ENCODE results near the gene THBS2. TPM values are rescaled to one million over a fixed set of nuclear protein-coding genes. Genes with fewer than 3 reads are reported as not detected.
"Not testable (repeated sequence)": the region's sequence is repeated elsewhere in the genome, so short reads cannot be mapped to it uniquely, and the experiment has no call there.

THBS2 gene
- total RNA-seq, 1 experiment from 2014 or later: not detected

DNA sequence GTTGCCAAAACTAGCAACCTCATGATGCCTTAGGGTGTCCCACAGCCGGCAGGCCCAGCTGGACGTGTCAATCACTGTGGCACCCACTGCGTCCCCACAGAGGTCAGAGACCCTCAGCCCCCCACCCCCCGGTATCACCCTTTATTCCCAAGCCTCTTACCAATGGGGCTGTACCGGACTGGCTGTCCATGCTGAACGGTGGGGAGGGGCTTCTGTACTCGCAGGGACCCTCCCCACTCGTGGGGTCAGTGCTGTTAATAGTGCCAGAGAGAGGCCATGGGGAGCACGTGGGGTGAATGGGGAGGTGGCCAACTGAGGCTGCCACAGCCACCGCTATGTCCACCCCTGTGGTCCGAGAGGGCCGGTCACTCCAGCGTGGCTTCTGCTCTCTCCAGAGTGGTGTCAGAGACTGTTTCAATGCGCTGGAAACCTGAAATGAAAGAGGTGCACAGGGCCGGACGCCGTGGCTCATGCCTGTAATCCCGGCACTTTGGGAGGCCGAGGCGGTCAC is 68.6 kb downstream of the THBS2 start:
- intact Hi-C loops (cut with micrococcal nuclease; ENCODE audit: unreplicated experiment): no loop called here
- CTCF ChIA-PET: no interaction called here

DNA sequence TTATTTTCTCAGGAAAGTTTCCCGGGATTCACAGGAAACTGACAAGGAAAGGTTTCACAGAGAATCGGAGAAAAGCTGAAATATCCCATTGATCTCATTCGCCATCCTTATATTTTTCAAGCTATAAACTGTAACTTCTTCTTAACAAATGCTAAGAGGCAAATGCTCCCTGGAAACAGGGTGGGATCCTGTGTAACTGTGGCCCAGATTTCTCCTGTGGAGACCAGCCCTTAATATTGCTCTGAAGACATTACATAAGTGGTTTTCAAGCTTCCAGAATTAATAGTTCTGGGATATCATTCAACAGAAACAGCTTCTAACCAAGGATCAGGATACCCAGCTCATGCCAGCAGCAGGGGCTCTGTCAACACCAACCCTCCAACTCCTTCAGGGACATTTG is 69.2 kb downstream of the THBS2 start:
- TF ChIP-seq, protein P1, sequence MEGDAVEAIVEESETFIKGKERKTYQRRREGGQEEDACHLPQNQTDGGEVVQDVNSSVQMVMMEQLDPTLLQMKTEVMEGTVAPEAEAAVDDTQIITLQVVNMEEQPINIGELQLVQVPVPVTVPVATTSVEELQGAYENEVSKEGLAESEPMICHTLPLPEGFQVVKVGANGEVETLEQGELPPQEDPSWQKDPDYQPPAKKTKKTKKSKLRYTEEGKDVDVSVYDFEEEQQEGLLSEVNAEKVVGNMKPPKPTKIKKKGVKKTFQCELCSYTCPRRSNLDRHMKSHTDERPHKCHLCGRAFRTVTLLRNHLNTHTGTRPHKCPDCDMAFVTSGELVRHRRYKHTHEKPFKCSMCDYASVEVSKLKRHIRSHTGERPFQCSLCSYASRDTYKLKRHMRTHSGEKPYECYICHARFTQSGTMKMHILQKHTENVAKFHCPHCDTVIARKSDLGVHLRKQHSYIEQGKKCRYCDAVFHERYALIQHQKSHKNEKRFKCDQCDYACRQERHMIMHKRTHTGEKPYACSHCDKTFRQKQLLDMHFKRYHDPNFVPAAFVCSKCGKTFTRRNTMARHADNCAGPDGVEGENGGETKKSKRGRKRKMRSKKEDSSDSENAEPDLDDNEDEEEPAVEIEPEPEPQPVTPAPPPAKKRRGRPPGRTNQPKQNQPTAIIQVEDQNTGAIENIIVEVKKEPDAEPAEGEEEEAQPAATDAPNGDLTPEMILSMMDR (conservative IDR thresholded peaks at IDR 0.05): no peak
- TF ChIP-seq EZH2 (IDR thresholded peaks at IDR 0.05; ENCODE audit: low read depth): no peak
- H3K4me1 ChIP-seq (replicated peaks; ENCODE audit: insufficient read depth): no peaks in the 10 kb centered on the region
- H3K27me3 ChIP-seq (ENCODE audit: insufficient read depth, low read depth): peaks cover 58% of the 10 kb centered on the region
- no peak overlapping the region for H2AFZ ChIP-seq
- no peaks in the 10 kb centered on the region for H3K79me2 ChIP-seq (ENCODE audit: low read depth)
- no TSS peak for BruUV-seq (replicated peaks)
- no peaks in the 10 kb centered on the region for H3F3A ChIP-seq (ENCODE audit: insufficient read depth, low read depth)
- H3K9me2 ChIP-seq (ENCODE audit: insufficient read depth): no peaks in the 10 kb centered on the region
- ChIA-PET CTCF (no interaction called here), POLR2A (ENCODE audit: unreplicated experiment) (no interaction called here)
- intact Hi-C loops (cut with micrococcal nuclease; ENCODE audit: unreplicated experiment): no loop called here
- no peak overlapping the region for H3K27ac ChIP-seq
- no peak overlapping the region for H3K4me2 ChIP-seq
- H3K9me3 ChIP-seq (ENCODE audit: insufficient read depth, low read depth): no peaks in the 10 kb centered on the region
- no peak overlapping the region for H3K4me3 ChIP-seq
- no peak for DNase-seq
- no peaks in the 10 kb centered on the region for H3K36me3 ChIP-seq (ENCODE audit: low read depth)
- H4K20me1 ChIP-seq (ENCODE audit: insufficient read depth): no peaks in the 10 kb centered on the region

More for the DNA sequence above, 68.6 kb downstream of the THBS2 start:
- no peak overlapping the region for H3K27ac ChIP-seq
- H3K4me2 ChIP-seq: no peak overlapping the region
- no peak overlapping the region for H2AFZ ChIP-seq
- H3K9me2 ChIP-seq (ENCODE audit: insufficient read depth): no peaks in the 10 kb centered on the region
- H3K4me1 ChIP-seq (replicated peaks; ENCODE audit: insufficient read depth): no peaks in the 10 kb centered on the region
- DNase-seq: no peak
- no TSS peak for BruUV-seq (replicated peaks)
- H3K4me3 ChIP-seq: no peak overlapping the region
- H4K20me1 ChIP-seq (ENCODE audit: insufficient read depth): no peaks in the 10 kb centered on the region
- H3F3A ChIP-seq (ENCODE audit: insufficient read depth, low read depth): no peaks in the 10 kb centered on the region
- no peak for TF ChIP-seq EZH2 (IDR thresholded peaks at IDR 0.05; ENCODE audit: low read depth)
- TF ChIP-seq, protein P1 (conservative IDR thresholded peaks at IDR 0.05): no peak
- POLR2A ChIA-PET (ENCODE audit: unreplicated experiment): no interaction called here
- H3K36me3 ChIP-seq (ENCODE audit: low read depth): no peaks in the 10 kb centered on the region
- H3K9me3 ChIP-seq (ENCODE audit: insufficient read depth, low read depth): no peaks in the 10 kb centered on the region
- H3K79me2 ChIP-seq (ENCODE audit: low read depth): no peaks in the 10 kb centered on the region
- peaks cover 64% of the 10 kb centered on the region for H3K27me3 ChIP-seq (ENCODE audit: insufficient read depth, low read depth)

DNA sequence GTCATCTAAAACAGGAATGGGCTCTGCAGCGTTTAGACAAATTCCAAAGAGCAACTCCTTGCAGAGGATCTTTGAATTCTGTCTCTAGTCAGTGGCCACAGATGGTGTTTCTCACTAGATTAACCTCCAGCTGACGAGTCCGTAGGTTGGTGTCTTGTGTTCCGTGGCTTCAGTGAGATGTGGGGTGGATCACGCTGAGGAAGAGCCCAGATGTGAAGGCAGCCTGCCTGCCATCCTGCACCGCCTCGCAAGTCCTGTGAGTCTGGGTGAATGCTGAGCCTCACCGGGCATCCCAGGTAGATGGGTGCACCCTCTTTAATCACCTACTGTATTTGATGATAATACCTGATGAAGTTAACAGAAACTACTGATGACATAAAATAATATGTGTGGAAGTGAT is 70.4 kb downstream of the THBS2 start:
- Histone ChIP-seq H3K79me2 (ENCODE audit: low read depth) (no peaks in the 10 kb centered on the region), H3F3A (ENCODE audit: insufficient read depth, low read depth) (no peaks in the 10 kb centered on the region), H3K36me3 (ENCODE audit: low read depth) (no peaks in the 10 kb centered on the region), H4K20me1 (ENCODE audit: insufficient read depth) (no peaks in the 10 kb centered on the region), H3K4me1 (replicated peaks; ENCODE audit: insufficient read depth) (no peaks in the 10 kb centered on the region), H2AFZ (no peak overlapping the region), H3K27me3 (ENCODE audit: insufficient read depth, low read depth) (peaks cover 51% of the 10 kb centered on the region), H3K9me2 (ENCODE audit: insufficient read depth) (no peaks in the 10 kb centered on the region), H3K9me3 (ENCODE audit: insufficient read depth, low read depth) (no peaks in the 10 kb centered on the region), H3K4me2 (no peak overlapping the region), H3K4me3 (no peak overlapping the region), H3K27ac (no peak overlapping the region)
- ChIA-PET CTCF (no interaction called here), POLR2A (ENCODE audit: unreplicated experiment) (no interaction called here)
- TF ChIP-seq, protein P1 (conservative IDR thresholded peaks at IDR 0.05): no peak
- no peak for TF ChIP-seq EZH2 (IDR thresholded peaks at IDR 0.05; ENCODE audit: low read depth)
- no TSS peak for BruUV-seq (replicated peaks)
- intact Hi-C loops (cut with micrococcal nuclease; ENCODE audit: unreplicated experiment): no loop called here
- no peak for DNase-seq

- H3K4me3 ChIP-seq; H3K9me3 ChIP-seq (ENCODE audit: insufficient read depth, low read depth); CTCF ChIA-PET; H3F3A ChIP-seq (ENCODE audit: insufficient read depth, low read depth); H2AFZ ChIP-seq; H3K79me2 ChIP-seq (ENCODE audit: low read depth); POLR2A ChIA-PET (ENCODE audit: unreplicated experiment); H4K20me1 ChIP-seq (ENCODE audit: insufficient read depth); H3K4me1 ChIP-seq (replicated peaks; ENCODE audit: insufficient read depth); H3K4me2 ChIP-seq; DNase-seq; intact Hi-C loops (cut with micrococcal nuclease; ENCODE audit: unreplicated experiment); H3K36me3 ChIP-seq (ENCODE audit: low read depth); H3K27ac ChIP-seq; H3K9me2 ChIP-seq (ENCODE audit: insufficient read depth); BruUV-seq (replicated peaks): not testable (repeated sequence)
- H3K27me3 ChIP-seq (ENCODE audit: insufficient read depth, low read depth): peaks cover 57% of the 10 kb centered on the region
These were observed 73.8 kb downstream of the THBS2 start for GRCh38 chr6:169179831-169180230.
